Stimulated activated CD4-positive, alpha-beta T cell treated with anti-CD3 and anti-CD28 coated beads, Interleukin-2, amount 100 ng/mL, for 48 hours (primary cell): ENCODE measurements around the gene UBXN11.
"Not testable (repeated sequence)": the region's sequence is repeated elsewhere in the genome, so short reads cannot be mapped to it uniquely, and the experiment has no call there.

Source experiments
- DNase-seq, 2 donors: peaks; one replicate each; pipeline ENCODE4 v3.0.0-alpha.2; 2020

The UBXN11 gene

DNA sequence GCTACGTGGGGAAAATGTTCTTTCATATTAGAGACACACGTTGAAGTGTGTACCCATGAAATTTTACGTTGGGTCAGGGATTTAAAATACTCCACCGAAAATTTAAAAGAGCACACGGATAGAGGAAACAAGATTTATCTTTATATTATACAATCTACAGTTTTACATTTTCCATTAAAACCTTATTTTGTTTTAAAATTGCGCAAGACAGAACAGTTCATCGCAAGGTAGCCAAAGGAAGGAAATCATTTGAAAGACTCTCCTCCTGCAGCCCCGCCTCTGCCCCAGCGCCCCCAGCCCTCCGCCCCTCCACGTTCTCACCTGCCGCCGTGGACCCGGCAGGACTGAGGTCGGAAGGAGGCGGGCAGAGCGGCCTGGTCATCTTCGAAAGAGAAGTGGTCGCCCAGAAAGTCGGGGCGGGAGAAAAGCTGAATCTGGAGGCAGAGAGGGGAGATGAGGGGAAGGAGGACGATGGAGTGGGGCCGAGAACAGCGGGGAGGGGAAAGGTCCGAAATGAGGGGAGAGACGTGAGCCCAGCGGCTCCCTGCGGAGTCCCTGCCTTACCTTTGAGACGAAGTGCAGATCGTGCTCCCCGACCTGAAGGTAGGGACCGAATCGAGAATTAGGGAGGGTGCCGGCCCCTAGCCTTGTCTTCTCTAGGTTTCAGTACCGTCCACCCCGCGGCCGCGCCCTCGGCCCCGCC, 29.5 kb upstream of the UBXN11 start:
- DNase-seq = no peak

DNA sequence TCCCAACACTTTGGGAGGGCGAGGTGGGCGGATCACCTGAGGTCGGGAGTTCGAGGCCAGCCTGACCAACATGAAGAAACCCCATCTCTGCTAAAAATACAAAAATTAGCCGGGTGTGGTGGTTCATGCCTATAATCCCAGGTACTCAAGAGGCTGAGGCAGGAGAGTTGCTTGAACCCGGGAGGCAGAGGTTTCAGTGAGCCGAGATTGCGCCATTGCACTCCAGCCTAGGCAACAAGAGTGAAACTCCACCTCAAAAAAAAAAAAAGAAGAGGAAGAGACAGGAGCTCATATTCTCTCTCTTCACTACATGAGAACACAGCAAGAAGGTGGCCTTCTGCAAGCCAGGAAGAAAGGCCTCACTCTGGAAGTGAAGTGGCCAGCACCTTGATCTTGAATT, 26.9 kb upstream of the UBXN11 start:
- not testable (repeated sequence) for DNase-seq

DNA sequence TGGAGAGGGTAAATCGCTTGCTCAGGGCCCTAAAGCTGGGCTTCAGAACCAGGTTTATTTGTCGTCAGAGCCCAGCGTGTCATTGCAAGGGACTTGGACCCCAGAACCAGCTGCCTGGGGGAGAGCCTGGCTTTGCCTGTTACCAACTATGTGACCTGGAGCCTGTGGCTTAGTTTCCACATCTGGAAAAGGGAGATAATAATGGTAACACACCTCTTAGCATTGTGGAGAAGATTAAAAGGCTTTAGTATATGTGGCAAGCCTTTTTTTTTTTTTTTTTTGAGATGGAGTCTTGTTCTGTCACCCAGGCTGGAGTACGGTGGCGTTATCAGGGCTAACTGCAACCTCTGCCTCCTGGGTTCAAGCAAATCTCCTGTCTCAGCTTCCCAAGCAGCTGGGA, 23.8 kb upstream of the UBXN11 start:
- no peak for DNase-seq

DNA sequence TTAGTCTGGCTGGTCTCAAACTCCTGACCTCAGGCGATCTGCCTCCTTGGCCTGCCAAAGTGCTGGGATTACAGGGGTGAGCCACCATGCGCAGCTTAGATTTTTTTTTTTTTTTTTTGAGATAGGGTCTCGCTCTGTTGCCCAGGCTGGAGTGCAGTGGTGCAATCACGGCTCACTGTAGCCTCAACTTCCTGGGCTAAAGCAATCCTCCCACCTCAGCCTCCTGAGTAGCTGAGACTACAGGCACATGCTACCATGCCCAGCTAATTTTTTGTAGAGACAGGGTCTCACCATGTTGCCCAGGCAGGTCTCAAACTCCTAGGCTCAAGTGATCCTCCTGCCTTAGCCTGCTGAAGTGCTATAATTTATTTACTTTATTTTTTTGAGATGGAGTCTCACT, 22.9 kb upstream of the UBXN11 start:
- DNase-seq = not testable (repeated sequence)

DNA sequence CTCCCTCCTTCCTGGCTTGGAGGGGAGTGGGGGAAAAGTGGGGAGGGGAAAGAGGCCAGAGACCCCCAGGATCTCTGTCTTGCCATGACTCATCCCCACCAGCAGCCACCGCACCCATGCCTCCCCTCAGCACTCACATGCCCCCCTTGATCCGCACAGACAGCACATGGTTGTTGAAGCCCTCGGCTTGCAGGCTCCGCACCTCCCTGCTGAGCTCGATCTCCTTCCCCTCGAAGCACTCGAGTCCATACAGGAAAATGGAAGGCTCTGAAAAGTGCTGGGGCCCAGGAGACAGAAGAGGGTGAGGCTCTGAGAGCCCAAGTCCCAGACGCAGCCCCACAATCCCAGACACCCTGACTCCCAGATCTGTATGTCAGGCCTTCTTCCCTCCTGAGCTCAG, 22.2 kb upstream of the UBXN11 start:
- no peak for DNase-seq

DNA sequence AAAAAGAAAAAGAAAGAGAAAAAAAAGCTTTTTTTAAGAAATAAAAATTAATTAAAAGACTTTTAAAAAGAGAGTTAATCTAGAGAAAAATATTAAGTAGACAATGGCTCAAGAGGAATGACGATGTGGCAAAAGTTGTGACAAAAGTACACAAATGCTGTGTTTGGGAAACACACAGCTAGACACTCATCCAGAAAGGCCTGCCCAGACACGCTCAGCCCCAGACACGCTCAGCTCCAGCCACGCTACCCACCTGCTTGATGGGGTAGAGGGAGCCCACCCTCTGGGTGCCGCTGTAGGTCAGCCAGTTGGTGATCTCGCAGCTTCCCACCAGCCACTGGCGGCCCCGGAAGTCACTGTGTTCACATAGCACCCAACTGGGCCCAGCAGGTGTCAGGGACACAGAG, 21.5 kb upstream of the UBXN11 start:
- no peak for DNase-seq

DNA sequence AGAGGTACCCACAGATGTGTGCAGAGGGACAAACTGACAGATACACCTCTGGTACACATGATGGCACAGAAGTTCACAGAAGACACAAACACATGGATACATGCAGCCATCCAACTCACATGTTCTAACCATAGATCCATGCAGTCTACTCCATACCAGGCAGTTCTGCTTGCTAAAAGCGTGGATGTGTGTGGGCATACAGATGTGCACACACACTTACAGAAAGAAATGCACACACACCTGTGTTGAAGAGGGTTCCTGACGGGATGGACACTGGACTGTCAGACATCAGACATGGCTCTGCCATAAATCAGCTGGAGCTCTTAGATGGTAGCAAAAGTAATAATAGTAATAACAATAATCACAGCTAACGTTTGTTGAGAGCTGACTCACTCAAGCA, 18.1 kb upstream of the UBXN11 start:
- DNase-seq = no peak

DNA sequence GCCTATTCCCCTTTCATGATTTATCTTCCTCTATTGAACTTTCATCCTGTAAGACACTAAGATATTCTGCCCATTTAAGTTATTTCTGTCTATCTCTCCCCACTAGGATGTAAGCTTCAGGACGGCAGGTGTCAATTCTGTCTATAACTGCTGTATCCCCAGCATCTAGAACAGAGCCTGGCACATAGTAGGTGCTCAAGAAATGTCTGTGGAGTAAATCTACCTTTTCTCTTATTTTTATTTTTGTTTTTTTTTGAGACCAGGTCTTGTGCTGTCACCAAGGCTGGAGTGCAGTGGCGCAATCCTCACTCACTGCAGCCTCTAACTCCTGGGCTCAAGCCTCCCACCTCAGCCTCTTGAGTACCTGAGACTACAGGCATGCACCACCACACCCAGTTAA, 16.9 kb upstream of the UBXN11 start:
- no peak for DNase-seq

DNA sequence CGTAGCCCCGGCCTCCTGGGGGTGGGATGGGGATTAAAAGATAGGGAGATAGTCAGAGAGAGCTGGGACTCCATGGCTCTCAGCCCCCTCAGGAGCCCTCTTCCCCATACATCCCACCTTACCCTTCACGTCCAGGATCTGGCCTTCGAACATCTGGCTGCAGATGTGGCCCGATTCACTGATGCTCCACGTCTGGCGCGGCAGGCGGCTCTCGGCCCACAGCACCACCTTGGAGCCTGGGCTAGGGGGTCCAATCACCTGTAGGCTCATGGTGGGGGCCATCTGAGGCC, 15.6 kb upstream of the UBXN11 start:
- no peak for DNase-seq

DNA sequence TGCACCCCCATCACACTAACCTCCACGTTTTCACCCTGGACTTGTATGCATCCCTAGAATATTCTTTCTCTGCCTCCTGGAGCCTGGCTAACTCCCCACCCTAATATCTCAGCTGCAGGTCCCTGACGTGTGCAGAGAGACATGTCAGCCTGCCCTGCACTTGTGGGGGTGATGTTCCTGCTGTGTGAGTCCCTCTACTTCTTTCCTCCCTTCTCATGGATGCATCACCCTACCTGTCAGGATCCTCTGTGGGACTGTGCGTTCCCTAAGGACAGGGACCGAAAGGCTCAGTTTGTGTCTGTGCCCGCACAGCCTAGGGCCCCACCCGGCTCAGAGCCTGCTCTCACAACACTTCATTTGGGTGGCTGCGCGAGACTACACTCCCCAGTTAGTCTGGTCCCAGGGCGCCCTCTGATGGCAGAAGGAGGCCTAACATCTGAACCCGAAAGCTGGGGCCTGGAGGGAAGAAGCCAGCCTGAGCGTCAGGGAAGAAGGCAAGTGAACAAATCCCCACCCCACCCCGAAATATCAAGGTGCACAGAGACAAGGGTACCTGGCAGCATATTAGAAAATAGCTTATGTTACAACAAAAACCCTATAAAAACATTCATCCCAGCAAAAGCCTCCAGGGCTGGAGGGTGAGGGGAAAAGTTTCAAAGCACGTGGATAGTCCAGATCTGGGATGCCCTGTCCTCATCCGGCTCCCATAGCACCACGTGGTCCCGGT, 15.0 kb upstream of the UBXN11 start:
- DNase-seq = peak; percentile 98 to 99

DNA sequence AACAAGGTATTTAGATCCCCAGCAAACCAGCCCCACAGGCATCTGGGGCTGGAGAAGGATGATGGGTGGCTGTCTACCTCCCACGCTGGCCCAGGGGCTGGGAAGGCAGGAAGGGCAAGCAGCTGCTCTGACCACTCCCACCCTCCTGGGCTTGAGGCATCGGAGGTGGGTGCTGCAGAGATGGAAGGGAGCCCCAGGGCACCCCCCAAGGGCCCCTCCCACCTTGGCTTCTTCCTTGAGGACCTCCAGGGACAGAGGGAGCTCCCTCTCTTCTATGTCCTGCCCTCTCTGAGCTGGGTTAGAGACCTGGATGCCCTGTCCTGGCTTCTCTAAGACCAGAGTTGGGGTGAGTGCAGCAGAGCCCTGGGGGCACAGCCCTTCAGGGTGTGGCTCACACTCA, 14.5 kb upstream of the UBXN11 start:
- no peak for DNase-seq

DNA sequence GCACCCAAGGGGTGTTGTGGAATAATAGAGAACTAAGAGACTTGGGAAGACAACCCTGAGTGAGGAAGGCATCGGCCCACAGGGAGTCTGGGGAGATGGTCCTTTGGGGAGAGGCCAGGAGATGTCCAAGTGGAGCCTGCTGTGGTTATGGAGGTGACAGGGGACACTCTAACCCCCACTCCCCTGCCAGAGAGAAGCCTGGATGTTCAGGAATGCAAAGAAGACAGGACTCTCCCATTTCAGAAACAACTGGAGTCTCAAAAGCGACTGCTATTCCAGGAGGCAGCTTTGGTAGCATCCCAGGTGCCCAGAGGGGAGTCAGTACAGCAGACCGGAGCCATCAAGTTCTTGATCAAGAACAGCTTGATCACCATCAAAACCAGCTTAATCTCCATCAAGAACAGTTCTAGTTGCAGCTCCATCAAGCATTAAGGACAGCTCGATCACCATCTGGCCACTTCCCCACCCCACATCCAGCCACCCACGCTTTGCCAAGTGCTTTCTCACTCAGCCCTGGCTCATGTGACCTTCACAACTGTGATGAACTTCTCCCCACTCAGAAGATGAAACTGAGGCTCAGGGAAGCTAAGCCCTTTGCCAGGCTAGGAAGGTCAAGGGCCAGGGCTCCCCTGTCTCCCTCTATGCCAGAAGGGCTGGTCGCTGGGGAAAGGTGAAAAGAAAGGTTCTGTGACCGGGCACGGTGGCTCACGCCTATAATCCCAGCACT, 12.1 kb upstream of the UBXN11 start:
- peak; percentile 46 for DNase-seq

DNA sequence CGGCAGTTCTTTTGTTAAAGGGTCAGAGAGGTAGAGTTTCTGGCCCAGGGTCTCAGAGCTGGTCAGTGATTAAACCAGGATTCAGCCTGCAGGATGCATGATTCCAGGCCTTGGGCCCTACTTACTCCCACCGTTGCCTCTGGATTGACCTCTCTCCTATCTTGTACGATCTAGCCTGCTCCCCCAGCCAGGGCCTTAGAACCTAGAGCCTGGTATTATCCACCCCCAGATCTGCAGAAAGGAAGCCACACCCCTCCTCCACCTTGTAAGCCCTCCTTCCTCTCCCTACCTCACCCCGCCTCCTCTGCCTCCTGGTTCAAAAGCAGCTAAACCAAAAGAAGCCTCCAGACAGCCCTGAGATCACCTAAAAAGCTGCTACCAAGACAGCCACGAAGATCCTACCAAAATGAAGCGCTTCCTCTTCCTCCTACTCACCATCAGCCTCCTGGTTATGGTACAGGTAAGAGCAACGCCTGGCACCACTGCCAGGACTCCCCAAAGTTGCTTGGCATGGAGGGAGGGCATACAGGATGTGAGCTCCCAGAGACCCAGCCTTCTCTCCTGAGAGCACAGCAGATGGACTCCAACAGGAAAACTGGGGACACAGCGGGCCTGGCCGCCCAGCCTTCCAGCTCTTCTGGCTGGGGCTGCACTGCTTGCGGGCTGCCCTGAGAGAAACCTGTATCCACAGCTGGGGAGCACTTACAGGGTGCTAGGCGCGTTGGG, 11.3 kb upstream of the UBXN11 start, which contains the start of gene CD52:
TSS of gene CD52 (plus strand) at position 347 of the 726 bp plus-strand sequence. CDS start at position 407, 60 bp downstream.
- peak; percentile 55 to 56 for DNase-seq

DNA sequence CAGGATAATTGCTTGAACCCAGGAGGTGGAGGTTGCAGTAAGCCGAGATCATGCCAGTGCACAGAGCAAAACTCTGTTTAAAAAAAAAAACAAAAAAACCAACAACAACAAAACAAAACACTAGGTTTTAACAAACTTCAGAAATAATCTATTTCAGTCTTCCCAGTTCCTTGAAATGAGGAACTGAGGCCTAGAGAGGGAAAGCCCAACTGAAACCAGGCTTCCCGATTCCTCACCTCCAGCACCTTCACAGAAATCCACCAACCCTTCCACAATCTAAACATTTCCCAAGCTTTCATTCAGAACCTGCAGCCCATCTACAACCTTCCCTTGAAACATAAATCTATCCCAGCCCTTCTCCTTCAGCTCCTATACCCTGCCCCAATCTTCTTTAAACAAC, 10.7 kb upstream of the UBXN11 start:
- no peak for DNase-seq

DNA sequence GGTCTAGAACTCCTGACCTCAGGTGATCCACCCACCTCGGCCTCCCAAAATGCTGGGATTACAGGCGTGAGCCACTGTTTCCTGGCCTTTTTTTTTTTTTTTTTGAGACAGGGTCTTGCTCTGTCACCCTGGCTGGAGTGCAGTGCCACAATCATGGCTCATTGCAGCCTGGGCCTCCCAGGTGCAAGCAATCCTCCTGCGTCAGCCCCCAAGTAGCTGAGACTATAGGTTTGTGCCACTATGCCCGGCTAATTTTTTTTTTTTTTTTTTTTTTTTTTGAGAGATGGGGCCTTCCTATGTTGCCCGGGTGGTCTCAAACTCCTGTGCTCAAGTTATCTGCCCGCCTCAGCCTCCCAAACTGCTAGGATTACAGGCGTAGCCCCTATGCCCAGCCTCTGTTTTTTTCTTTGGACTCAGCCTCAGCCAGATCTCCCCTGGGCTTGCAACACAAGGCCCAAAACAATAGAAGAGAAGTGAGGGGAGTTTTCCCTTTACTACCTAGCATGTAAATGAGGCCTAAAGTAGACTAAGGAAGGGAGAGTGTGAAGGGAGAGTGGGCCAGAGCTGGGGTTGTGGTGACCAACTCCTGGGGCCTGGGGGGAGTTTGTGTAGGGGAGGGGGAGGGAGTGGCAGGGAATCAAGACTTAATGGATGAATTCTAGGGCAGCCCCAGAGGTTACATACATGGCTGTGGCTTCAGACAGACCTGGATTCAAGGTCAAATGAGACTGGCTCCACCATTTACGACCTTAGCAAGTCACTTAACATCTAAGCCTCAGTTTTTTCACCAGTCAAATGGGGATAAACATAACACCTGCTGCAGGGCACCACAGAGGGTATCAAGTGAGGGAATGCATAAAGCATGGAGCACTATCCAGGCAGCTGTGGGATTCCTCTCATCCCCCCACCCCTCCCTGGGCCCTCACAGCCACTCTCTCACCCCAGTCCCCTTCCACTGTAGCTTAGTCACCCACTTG, 9.7 kb upstream of the UBXN11 start:
- no peak for DNase-seq

DNA sequence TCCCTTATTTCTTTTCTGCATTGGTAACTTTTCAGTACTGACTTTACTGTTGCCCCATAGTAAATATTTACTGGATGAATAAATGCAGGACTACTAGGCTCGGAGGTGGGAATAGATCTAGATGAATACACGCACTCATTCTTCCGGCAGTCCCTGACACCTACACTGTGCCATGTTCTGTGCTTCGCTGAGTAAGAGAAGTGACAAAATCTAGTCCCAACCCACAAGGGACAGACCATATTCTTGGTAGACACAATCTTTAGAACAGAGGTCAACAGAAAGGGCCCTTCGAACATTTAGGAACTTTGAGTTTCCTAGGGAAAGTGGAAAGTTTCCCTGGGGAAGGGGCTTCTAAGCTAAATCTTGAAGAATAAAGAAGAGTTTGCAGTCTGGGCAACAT, 8.1 kb upstream of the UBXN11 start:
- no peak for DNase-seq

DNA sequence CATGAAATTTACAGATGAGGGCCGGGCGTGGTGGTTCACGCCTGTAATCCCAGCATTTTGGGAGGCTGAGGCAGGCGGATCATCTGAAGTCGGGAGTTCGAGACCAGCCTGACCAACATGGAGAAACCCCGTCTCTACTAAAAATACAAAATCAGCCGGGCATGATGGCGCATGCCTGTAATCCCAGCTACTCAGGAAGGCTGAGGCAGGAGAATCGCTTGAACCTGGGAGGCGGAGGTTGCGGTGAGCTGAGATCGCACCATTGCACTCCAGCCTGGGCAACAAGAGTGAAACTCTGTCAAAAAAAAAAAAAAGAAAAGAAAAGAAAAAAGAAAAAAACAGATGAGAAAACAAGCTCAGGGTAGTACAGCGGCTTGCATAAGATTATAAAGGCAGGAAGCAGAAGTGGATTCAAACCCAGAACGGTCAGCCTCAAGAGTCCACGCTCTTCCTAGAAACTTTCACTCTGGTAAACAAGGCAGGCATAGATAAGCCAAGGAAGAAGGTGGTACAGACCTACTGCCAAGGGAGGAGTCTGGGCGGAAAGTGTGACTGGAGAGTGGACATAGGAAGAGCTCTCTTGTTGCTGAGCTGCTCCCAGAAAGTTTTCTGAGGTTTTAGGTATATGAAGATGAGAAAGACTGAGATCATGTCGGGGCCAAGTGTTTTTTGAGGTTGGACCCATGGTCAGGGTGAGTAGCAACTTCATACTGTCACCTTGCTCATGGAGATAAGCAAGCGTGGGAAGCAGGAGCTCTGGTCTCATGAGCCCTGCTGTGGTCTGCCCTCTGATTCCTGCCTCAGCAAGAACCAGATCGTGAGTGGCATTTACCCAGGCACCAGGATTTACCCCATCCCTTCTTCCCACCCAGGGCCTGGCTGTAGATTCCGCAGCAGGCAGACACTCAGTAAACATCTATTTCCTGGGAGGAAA, 1.8 kb upstream of the UBXN11 start:
- DNase-seq = not testable (repeated sequence)

DNA sequence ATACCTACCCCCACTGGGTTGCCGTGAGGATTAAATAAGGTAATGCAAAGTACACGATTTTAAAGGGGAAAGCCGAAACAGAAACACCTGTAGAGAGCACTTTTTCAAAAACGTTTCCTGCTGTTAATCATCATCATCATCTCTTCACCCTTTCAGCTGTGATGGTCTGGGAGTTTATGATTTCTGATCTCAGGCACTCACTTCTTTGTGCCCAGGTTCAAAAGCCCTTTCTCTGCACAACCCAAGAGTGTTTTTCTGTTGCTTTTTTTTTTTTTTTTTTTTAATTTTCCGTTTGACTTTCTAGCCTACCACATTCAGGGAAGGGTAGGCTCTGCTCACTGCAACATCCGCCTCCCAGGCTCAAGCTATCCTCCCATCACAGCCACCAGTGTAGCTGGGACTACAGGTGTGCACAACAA, 936 bp upstream of the UBXN11 start:
- DNase-seq = no peak

DNA sequence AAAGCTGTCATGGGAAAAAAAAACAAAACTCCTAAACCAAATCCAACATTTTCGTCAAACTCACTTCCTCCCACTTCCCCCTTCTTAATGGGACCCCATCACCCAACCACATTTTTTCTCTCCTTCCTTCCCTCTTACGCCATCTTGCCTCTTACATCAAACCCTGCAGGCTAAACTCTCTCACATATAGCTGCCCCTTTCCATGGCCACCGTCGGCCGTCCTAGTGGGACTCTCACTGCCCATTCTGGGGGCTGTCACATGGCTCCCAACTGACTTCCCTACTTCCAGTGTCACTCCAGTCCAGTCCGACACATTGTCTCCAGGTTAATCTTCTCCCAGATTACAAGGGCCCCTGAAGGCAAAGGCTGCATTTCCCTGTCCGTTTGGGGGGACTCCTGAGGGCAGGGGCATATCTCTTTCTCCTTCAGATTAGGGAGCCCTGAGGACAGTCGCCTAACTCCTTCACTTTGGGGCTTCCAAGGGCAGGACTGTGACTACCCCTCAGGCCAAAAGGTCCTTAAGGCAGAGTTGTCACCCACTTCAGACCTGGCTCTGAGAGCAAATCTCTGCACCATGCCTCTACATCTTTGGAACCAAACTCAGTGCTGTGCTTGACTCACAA, 658 bp downstream of the UBXN11 start:
- no peak for DNase-seq

DNA sequence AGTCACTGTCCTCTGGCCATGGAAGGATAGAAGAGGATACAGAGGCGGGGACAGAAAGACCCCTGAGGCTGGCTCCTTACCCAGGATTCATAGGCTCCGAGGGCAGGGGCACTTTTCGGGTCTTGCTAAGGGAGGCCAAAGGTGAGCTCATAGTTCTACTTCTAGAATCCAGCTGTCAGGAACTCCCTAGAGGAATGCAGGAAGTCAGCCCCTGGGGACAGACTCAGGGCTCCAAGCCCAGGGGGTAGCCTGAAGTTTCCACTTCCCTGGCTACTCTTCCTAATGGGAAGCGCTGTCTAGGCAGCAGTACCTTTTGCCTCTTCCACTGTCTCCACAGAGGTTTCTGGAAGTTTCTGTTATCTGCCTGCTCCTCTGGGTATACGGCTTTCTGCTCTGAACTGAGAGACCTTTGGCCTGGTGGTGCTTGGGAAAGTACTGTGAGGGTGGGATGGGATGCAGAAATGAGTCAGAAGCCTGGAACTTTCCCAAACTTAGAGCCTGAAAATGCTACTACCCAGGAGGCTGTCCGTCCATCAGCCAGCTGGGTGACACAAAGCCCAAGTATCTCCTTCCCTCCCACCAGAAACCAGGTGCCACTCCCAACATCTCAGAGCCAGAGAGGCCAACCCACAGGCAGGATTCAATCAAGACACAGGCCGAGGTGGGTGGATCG, 3.6 kb downstream of the UBXN11 start:
- no peak for DNase-seq
